Astrocyte (in vitro differentiated cells and primary cell): ENCODE data around the gene ARF3. TPM values are rescaled to one million over a fixed set of nuclear protein-coding genes. Genes with fewer than 3 reads are reported as not detected.

ENCODE experiments used
- DNase-seq: peaks from one replicate; pipeline ENCODE4 v3.0.0-alpha.2; 2010; ENCODE audit warnings: low read depth
- FAIRE-seq: peaks from 2 replicates; lab custom pipeline; 2011; peaks lifted over from hg19 to GRCh38; lab: Jason Lieb, UNC
- H2AFZ ChIP-seq: 2 replicates; pipeline ENCODE4 v1.6.0; 2012; ENCODE audit warnings: low read depth, low read length, inconsistent platforms
- H3K27ac ChIP-seq: 2 replicates; pipeline ENCODE4 v1.5.1; 2011; ENCODE audit warnings: low read depth, low read length, inconsistent platforms
- H3K27me3 ChIP-seq: 2 replicates; pipeline ENCODE4 v1.6.0; 2011; ENCODE audit warnings: low read length, inconsistent platforms; ENCODE audit not compliant: insufficient read depth
- H3K36me3 ChIP-seq: 2 replicates; pipeline ENCODE4 v1.5.1; 2011; ENCODE audit warnings: low read length, inconsistent platforms; ENCODE audit not compliant: insufficient read depth
- H3K4me1 ChIP-seq: 2 replicates; pipeline ENCODE4 v1.5.1; 2011; ENCODE audit warnings: low read length, inconsistent platforms; ENCODE audit not compliant: insufficient read depth
- H3K4me2 ChIP-seq: 2 replicates; pipeline ENCODE4 v1.6.0; 2012; ENCODE audit warnings: low read length, inconsistent platforms
- H3K4me3 ChIP-seq: 2 replicates; pipeline ENCODE4 v1.5.1; 2011; ENCODE audit warnings: low read depth, mild to moderate bottlenecking, low read length, inconsistent platforms; ENCODE audit not compliant: insufficient read depth
- H3K79me2 ChIP-seq: 2 replicates; pipeline ENCODE4 v1.6.0; 2012; ENCODE audit warnings: mild to moderate bottlenecking, low read length, inconsistent platforms; ENCODE audit not compliant: insufficient read depth
- H3K9ac ChIP-seq: 2 replicates; pipeline ENCODE4 v1.6.0; 2012; ENCODE audit warnings: mild to moderate bottlenecking, low read length, inconsistent platforms
- H3K9me3 ChIP-seq: 2 replicates; pipeline ENCODE4 v1.5.1; 2012; ENCODE audit warnings: low read depth, mild to moderate bottlenecking, low read length, inconsistent platforms; ENCODE audit not compliant: insufficient read depth
- H4K20me1 ChIP-seq: 2 replicates; pipeline ENCODE4 v1.6.0; 2012; ENCODE audit warnings: low read length, inconsistent platforms; ENCODE audit not compliant: insufficient read depth
- H3K27ac Mint-ChIP-seq: one replicate; pipeline ENCODE4 v1.8.0; 2021; ENCODE audit warnings: mild to moderate bottlenecking, mixed read lengths; ENCODE audit not compliant: unreplicated experiment
- H3K27me3 Mint-ChIP-seq: one replicate; pipeline ENCODE4 v1.8.0; 2021; ENCODE audit warnings: low read depth, mixed read lengths; ENCODE audit not compliant: unreplicated experiment
- H3K36me3 Mint-ChIP-seq: one replicate; pipeline ENCODE4 v1.8.0; 2021; ENCODE audit warnings: low read depth, mixed read lengths; ENCODE audit not compliant: unreplicated experiment
- H3K4me1 Mint-ChIP-seq: one replicate; pipeline ENCODE4 v1.8.0; 2021; ENCODE audit warnings: low read depth, mixed read lengths; ENCODE audit not compliant: unreplicated experiment
- H3K4me3 Mint-ChIP-seq: one replicate; pipeline ENCODE4 v1.8.0; 2021; ENCODE audit warnings: mild to moderate bottlenecking, moderate library complexity, mixed read lengths; ENCODE audit not compliant: unreplicated experiment
- H3K9me3 Mint-ChIP-seq: one replicate; pipeline ENCODE4 v1.8.0; 2021; ENCODE audit warnings: mild to moderate bottlenecking, mixed read lengths; ENCODE audit not compliant: unreplicated experiment
- CTCF ChIP-seq: IDR thresholded peaks from 2 replicates; pipeline ENCODE4 v1.5.1; 2011; ENCODE audit warnings: low read depth, mild to moderate bottlenecking, inconsistent platforms, low read length, moderate library complexity; ENCODE audit not compliant: insufficient read depth
- EZH2 ChIP-seq: IDR thresholded peaks from 2 replicates; pipeline ENCODE4 v1.6.1; 2012; ENCODE audit warnings: mild to moderate bottlenecking, low read length, inconsistent platforms; ENCODE audit not compliant: insufficient read depth
- total RNA-seq: library from RNA; stranded (reverse); gene quantifications from 2 replicates; pipeline ENCODE4 v1.2.1, GENCODE V29; 2021

ARF3 gene
- total RNA-seq, 1 donor from 2014 or later, result 229 TPM

GRCh38 chr12:48980953-48981756 is 23.9 kb upstream of the ARF3 start:
- Histone ChIP-seq H3K27ac (no peak overlapping the region), H3K79me2 (no peaks in the 10 kb centered on the region), H3K4me2 (peak overlapping the region; percentile 50), H2AFZ (peak overlapping the region; percentile 68), H3K9ac (no peak overlapping the region), H3K27me3 (peaks cover 92% of the 10 kb centered on the region), H3K4me1 (peaks cover 35% of the 10 kb centered on the region), H3K4me3 (no peak overlapping the region), H3K9me3 (peaks cover 7% of the 10 kb centered on the region), H4K20me1 (peaks cover 39% of the 10 kb centered on the region), H3K36me3 (no peaks in the 10 kb centered on the region)
- peaks cover 82% of the 10 kb centered on the region for H3K27me3 Mint-ChIP-seq
- no peak for DNase-seq
- H3K4me1 Mint-ChIP-seq, result peaks cover 2% of the 10 kb centered on the region
- H3K27ac Mint-ChIP-seq, result peak overlapping the region; percentile 36
- peaks cover 14% of the 10 kb centered on the region for H3K9me3 Mint-ChIP-seq
- no peak for FAIRE-seq
- peak; percentile 26 for TF ChIP-seq EZH2
- no peak for TF ChIP-seq CTCF
- H3K4me3 Mint-ChIP-seq, result no peak overlapping the region
- no peaks in the 10 kb centered on the region for H3K36me3 Mint-ChIP-seq

DNA sequence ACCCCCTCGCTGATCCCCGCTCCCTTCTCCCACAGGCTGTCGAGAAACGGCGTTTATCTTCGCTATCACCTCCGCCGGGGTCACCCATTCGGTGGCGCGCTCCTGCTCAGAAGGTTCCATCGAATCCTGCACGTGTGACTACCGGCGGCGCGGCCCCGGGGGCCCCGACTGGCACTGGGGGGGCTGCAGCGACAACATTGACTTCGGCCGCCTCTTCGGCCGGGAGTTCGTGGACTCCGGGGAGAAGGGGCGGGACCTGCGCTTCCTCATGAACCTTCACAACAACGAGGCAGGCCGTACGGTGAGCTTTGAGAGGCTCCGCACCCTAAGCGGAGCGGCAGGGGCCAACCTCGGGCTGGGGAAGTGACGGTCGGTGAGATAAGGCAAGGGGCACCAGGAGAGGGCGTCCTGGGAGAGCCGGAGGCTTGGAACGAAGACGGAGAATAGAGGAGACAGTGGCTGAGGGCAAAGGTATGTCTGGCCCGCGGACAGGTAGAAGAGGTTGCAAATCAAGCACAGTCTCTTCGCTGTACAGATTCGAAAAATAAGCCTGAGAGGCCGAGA is 23.2 kb upstream of the ARF3 start:
- DNase-seq (no peak), FAIRE-seq (no peak)
- Histone ChIP-seq H2AFZ (peak overlapping the region; percentile 68), H3K27ac (no peak overlapping the region), H3K79me2 (no peaks in the 10 kb centered on the region), H3K36me3 (no peaks in the 10 kb centered on the region), H3K27me3 (peaks cover 91% of the 10 kb centered on the region), H3K4me1 (peaks cover 35% of the 10 kb centered on the region), H3K9ac (no peak overlapping the region), H3K4me3 (no peak overlapping the region), H3K9me3 (peaks cover 7% of the 10 kb centered on the region), H4K20me1 (peaks cover 39% of the 10 kb centered on the region), H3K4me2 (peak overlapping the region; percentile 50)
- Mint-ChIP-seq H3K27ac (no peak overlapping the region), H3K4me3 (no peak overlapping the region), H3K9me3 (peaks cover 14% of the 10 kb centered on the region), H3K4me1 (peaks cover 2% of the 10 kb centered on the region), H3K27me3 (peaks cover 85% of the 10 kb centered on the region), H3K36me3 (no peaks in the 10 kb centered on the region)
- no peak for TF ChIP-seq CTCF
- TF ChIP-seq EZH2, result peak; percentile 80
